SK-N-SH treated with all-trans-retinoic acid at 6 μM for 48 hours (cell line): ENCODE data around the gene FYCO1.

ENCODE experiments used
- ATAC-seq: fragments of 200-7000 bp; cut with Tn5 transposase; 3 replicates; pipeline ENCODE4 v1.9.1; 2020; ENCODE audit warnings: mild to moderate bottlenecking, moderate library complexity
- ARNTL ChIP-seq: fragments of 450-650 bp; formaldehyde crosslinking; IDR thresholded peaks from 2 replicates; pipeline ENCODE4 v1.5.0; 2020; ENCODE audit warnings: low read depth, mild to moderate bottlenecking, moderate library complexity, borderline replicate concordance
- BACH2 ChIP-seq: fragments of 250-450 bp; sonication (Bioruptor Pico); IDR thresholded peaks from 2 replicates; pipeline ENCODE4 v1.9.0; 2021; ENCODE audit warnings: mild to moderate bottlenecking, borderline replicate concordance
- CREB5 ChIP-seq: fragments of 250-450 bp; sonication (Bioruptor Pico); IDR thresholded peaks from 2 replicates; pipeline ENCODE4 v1.5.1; 2020; ENCODE audit warnings: low read depth, mild to moderate bottlenecking, moderate library complexity
- CSRNP3 ChIP-seq: fragments of 250-450 bp; sonication (Bioruptor Pico); IDR thresholded peaks from 2 replicates; pipeline ENCODE4 v1.5.1; 2021; ENCODE audit warnings: mild to moderate bottlenecking, moderate library complexity
- ESRRG ChIP-seq: fragments of 250-450 bp; sonication (Bioruptor Pico); IDR thresholded peaks from 2 replicates; pipeline ENCODE4 v1.6.1; 2021; ENCODE audit warnings: mild to moderate bottlenecking
- ISL1 ChIP-seq: fragments of 250-450 bp; sonication (Bioruptor Pico); IDR thresholded peaks from 2 replicates; pipeline ENCODE4 v2.1.2; 2022; ENCODE audit warnings: mild to moderate bottlenecking, moderate library complexity
- OSR1 ChIP-seq: fragments of 250-450 bp; sonication (Bioruptor Pico); IDR thresholded peaks from 2 replicates; pipeline ENCODE4 v1.8.0; 2022; ENCODE audit warnings: moderate library complexity, mild to moderate bottlenecking, inconsistent platforms
- PATZ1 ChIP-seq: fragments of 250-450 bp; sonication (Bioruptor Pico); IDR thresholded peaks from 2 replicates; pipeline ENCODE4 v1.8.0; 2020; ENCODE audit warnings: mild to moderate bottlenecking, moderate library complexity, borderline replicate concordance
- POU6F1 ChIP-seq: fragments of 250-450 bp; sonication (Bioruptor Pico); IDR thresholded peaks from 2 replicates; pipeline ENCODE4 v1.8.0; 2021; ENCODE audit warnings: low read depth, mild to moderate bottlenecking, moderate library complexity, borderline replicate concordance
- PPARA ChIP-seq: fragments of 250-450 bp; sonication (Bioruptor Pico); IDR thresholded peaks from 2 replicates; pipeline ENCODE4 v1.5.0; 2020; ENCODE audit warnings: mild to moderate bottlenecking, borderline replicate concordance
- SNAI2 ChIP-seq: fragments of 250-450 bp; sonication (Bioruptor Pico); IDR thresholded peaks from 2 replicates; pipeline ENCODE4 v1.5.0; 2020; ENCODE audit warnings: mild to moderate bottlenecking, moderate library complexity
- TOX ChIP-seq: fragments of 250-450 bp; sonication (Bioruptor Pico); IDR thresholded peaks from 2 replicates; pipeline ENCODE4 v1.8.0; 2021; ENCODE audit warnings: mild to moderate bottlenecking, moderate library complexity, borderline replicate concordance
- ZC3H10 ChIP-seq: fragments of 250-450 bp; sonication (Bioruptor Pico); IDR thresholded peaks from 2 replicates; pipeline ENCODE4 v1.5.1; 2021; ENCODE audit warnings: mild to moderate bottlenecking, moderate library complexity
- ZFP3 ChIP-seq: fragments of 250-450 bp; sonication (Bioruptor Pico); IDR thresholded peaks from 2 replicates; pipeline ENCODE4 v1.5.0; 2020; ENCODE audit warnings: mild to moderate bottlenecking, moderate library complexity
- ZFP30 ChIP-seq: fragments of 450-650 bp; formaldehyde crosslinking; IDR thresholded peaks from 2 replicates; pipeline ENCODE4 v1.5.0; 2022; ENCODE audit warnings: mild to moderate bottlenecking, moderate library complexity
- ZNF565 ChIP-seq: fragments of 450-650 bp; formaldehyde crosslinking; conservative IDR thresholded peaks from 2 replicates; pipeline ENCODE4 v1.5.0; 2020; ENCODE audit warnings: low read depth, mild to moderate bottlenecking, moderate library complexity
- TF ChIP-seq, protein P1 (sequence below): fragments of 250-450 bp; sonication (Bioruptor Pico); IDR thresholded peaks from 2 replicates; pipeline ENCODE4 v1.5.0; 2020; ENCODE audit warnings: mild to moderate bottlenecking, moderate library complexity

Gene FYCO1

GRCh38 chr3:45994419-45995235, 997 bp downstream of the FYCO1 start:
- TF ChIP-seq OSR1 (CRISPR knock-in tag) (no peak), BACH2 (CRISPR knock-in tag) (no peak), ZFP3 (CRISPR knock-in tag) (no peak), SNAI2 (CRISPR knock-in tag) (no peak), ISL1 (CRISPR knock-in tag) (no peak), POU6F1 (CRISPR knock-in tag) (no peak), ZFP30 (CRISPR knock-in tag) (no peak), TOX (CRISPR knock-in tag) (no peak)
- TF ChIP-seq, protein P1, sequence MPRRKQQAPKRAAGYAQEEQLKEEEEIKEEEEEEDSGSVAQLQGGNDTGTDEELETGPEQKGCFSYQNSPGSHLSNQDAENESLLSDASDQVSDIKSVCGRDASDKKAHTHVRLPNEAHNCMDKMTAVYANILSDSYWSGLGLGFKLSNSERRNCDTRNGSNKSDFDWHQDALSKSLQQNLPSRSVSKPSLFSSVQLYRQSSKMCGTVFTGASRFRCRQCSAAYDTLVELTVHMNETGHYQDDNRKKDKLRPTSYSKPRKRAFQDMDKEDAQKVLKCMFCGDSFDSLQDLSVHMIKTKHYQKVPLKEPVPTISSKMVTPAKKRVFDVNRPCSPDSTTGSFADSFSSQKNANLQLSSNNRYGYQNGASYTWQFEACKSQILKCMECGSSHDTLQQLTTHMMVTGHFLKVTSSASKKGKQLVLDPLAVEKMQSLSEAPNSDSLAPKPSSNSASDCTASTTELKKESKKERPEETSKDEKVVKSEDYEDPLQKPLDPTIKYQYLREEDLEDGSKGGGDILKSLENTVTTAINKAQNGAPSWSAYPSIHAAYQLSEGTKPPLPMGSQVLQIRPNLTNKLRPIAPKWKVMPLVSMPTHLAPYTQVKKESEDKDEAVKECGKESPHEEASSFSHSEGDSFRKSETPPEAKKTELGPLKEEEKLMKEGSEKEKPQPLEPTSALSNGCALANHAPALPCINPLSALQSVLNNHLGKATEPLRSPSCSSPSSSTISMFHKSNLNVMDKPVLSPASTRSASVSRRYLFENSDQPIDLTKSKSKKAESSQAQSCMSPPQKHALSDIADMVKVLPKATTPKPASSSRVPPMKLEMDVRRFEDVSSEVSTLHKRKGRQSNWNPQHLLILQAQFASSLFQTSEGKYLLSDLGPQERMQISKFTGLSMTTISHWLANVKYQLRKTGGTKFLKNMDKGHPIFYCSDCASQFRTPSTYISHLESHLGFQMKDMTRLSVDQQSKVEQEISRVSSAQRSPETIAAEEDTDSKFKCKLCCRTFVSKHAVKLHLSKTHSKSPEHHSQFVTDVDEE = no peak
- peak; percentile 13 for ATAC-seq

DNA sequence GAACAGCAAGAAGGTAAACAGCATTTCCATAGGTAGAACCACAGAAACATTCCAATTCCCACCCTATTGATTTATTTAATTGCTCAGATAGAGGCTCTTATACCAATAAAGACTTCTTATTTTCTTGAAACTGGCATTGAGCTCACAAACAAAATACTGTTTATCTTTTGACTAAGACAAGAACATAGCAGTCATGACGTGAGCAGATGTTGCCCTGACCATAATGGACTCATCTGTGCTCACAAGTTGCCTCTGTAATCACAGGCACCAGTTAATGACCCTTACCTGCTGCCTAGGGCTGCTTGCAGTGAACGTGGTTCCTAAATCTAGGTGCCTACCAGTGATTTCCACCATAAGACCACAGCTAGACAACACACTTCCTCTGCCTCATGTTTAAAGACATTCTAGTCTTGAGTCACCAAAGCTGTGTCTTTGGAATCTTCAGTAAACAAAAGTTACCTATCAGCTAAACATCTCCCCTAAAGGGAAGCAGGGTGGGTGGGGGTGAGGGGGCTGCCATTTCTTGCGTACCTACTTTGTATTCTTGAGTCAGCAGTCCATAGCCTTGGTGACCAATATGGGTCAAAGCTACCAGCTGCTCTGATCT, 2.1 kb downstream of the FYCO1 start:
- TF ChIP-seq ZNF565 (CRISPR knock-in tag) = no peak
- no peak for ATAC-seq

GRCh38 chr3:45992821-45993221, 2.8 kb downstream of the FYCO1 start:
- ATAC-seq = no peak
- TF ChIP-seq BACH2 (CRISPR knock-in tag) = no peak
- no peak for TF ChIP-seq CREB5 (CRISPR knock-in tag)
- TF ChIP-seq OSR1 (CRISPR knock-in tag) = no peak
- no peak for TF ChIP-seq CSRNP3 (CRISPR knock-in tag)
- no peak for TF ChIP-seq ZC3H10 (CRISPR knock-in tag)
- no peak for TF ChIP-seq SNAI2 (CRISPR knock-in tag)
- TF ChIP-seq ESRRG = no peak
- TF ChIP-seq PPARA = no peak

- no peak for ATAC-seq
- TF ChIP-seq ARNTL (CRISPR knock-in tag) = no peak
- no peak for TF ChIP-seq CREB5 (CRISPR knock-in tag)
- TF ChIP-seq PATZ1 (CRISPR knock-in tag) = no peak
- TF ChIP-seq ZC3H10 (CRISPR knock-in tag) = no peak
- no peak for TF ChIP-seq ZNF565 (CRISPR knock-in tag)
Measured at GRCh38 chr3:45992133-45992729, 3.4 kb downstream of the FYCO1 start.
